Neural progenitor cell (in vitro differentiated cells): ENCODE data around the gene EMC1. TPM values are rescaled to one million over a fixed set of nuclear protein-coding genes. Genes with fewer than 3 reads are reported as not detected.

Experiments used
- DNase-seq: peaks from one replicate; pipeline ENCODE4 v3.0.0-alpha.2; 2016; ENCODE audit warnings: low spot score
- H2AFZ ChIP-seq: fragments of 200-600 bp; sonication (generic); replicated peaks from 2 replicates; pipeline ENCODE4 v1.6.1; 2016; ENCODE audit warnings: antibody characterized with exemption
- H3F3A ChIP-seq: fragments of 200-600 bp; sonication (generic); 2 replicates; pipeline ENCODE4 v1.6.1; 2016; ENCODE audit warnings: antibody characterized with exemption, low read depth
- H3K27ac ChIP-seq: fragments of 200-600 bp; sonication (generic); 2 replicates; pipeline ENCODE4 v1.5.1; 2016; ENCODE audit warnings: mild to moderate bottlenecking
- H3K27me3 ChIP-seq: fragments of 200-600 bp; sonication (generic); 2 replicates; pipeline ENCODE4 v1.6.1; 2016; ENCODE audit warnings: mild to moderate bottlenecking, moderate library complexity
- H3K36me3 ChIP-seq: fragments of 200-600 bp; sonication (generic); 2 replicates; pipeline ENCODE4 v1.5.1; 2016
- H3K4me1 ChIP-seq: fragments of 200-600 bp; sonication (generic); 2 replicates; pipeline ENCODE4 v1.6.1; 2016; ENCODE audit warnings: mixed run types
- H3K4me2 ChIP-seq: fragments of 200-600 bp; sonication (generic); 2 replicates; pipeline ENCODE4 v1.6.1; 2016
- H3K4me3 ChIP-seq: fragments of 200-600 bp; sonication (generic); 2 replicates; pipeline ENCODE4 v1.5.1; 2016
- H3K79me2 ChIP-seq: fragments of 200-600 bp; sonication (generic); 2 replicates; pipeline ENCODE4 v1.6.1; 2016; ENCODE audit warnings: low read depth
- H3K9ac ChIP-seq: fragments of 200-600 bp; sonication (generic); 2 replicates; pipeline ENCODE4 v1.6.1; 2016
- H3K9me3 ChIP-seq: fragments of 200-600 bp; sonication (generic); 2 replicates; pipeline ENCODE4 v1.5.1; 2016; ENCODE audit warnings: low read depth
- H4K20me1 ChIP-seq: fragments of 200-600 bp; sonication (generic); 2 replicates; pipeline ENCODE4 v1.6.1; 2016; ENCODE audit warnings: low read depth
- H3K27ac Mint-ChIP-seq: 3 replicates; pipeline ENCODE4 v1.8.0; 2021; ENCODE audit warnings: mixed read lengths
- H3K27me3 Mint-ChIP-seq: 2 replicates; pipeline ENCODE4 v1.8.0; 2022; ENCODE audit warnings: low read depth, mild to moderate bottlenecking, inconsistent platforms, moderate library complexity, mixed read lengths; ENCODE audit not compliant: insufficient read depth
- H3K36me3 Mint-ChIP-seq: 3 replicates; pipeline ENCODE4 v1.8.0; 2021; ENCODE audit warnings: mixed read lengths
- H3K4me1 Mint-ChIP-seq: 3 replicates; pipeline ENCODE4 v1.8.0; 2021; ENCODE audit warnings: mixed read lengths
- H3K4me3 Mint-ChIP-seq: 3 replicates; pipeline ENCODE4 v1.8.0; 2021; ENCODE audit warnings: mild to moderate bottlenecking, moderate library complexity, mixed read lengths
- H3K9me3 Mint-ChIP-seq: 3 replicates; pipeline ENCODE4 v1.8.0; 2020; ENCODE audit warnings: mixed read lengths
- EZH2 ChIP-seq: fragments of 200-600 bp; sonication (generic); IDR thresholded peaks from 2 replicates; pipeline ENCODE4 v1.6.1; 2017; ENCODE audit warnings: antibody characterized with exemption, mild to moderate bottlenecking, moderate library complexity
- EZH2phosphoT487 ChIP-seq: fragments of 200-600 bp; sonication (generic); IDR thresholded peaks from 2 replicates; pipeline ENCODE4 v1.6.1; 2017; ENCODE audit warnings: antibody characterized with exemption
- total RNA-seq: library from RNA; depleted of rRNA; stranded (reverse); fragments of >200 nt; gene quantifications from 2 replicates; pipeline ENCODE4 v1.2.3, GENCODE V29; 2015; ENCODE audit warnings: low replicate concordance
- TF ChIP-seq, protein P1 (sequence below): fragments of 200-600 bp; sonication (generic); IDR thresholded peaks from 2 replicates; pipeline ENCODE4 v1.5.1; 2017; ENCODE audit warnings: antibody characterized with exemption, mild to moderate bottlenecking

Gene EMC1
- total RNA-seq, 1 donor from 2014 or later, result 32.6 TPM

DNA sequence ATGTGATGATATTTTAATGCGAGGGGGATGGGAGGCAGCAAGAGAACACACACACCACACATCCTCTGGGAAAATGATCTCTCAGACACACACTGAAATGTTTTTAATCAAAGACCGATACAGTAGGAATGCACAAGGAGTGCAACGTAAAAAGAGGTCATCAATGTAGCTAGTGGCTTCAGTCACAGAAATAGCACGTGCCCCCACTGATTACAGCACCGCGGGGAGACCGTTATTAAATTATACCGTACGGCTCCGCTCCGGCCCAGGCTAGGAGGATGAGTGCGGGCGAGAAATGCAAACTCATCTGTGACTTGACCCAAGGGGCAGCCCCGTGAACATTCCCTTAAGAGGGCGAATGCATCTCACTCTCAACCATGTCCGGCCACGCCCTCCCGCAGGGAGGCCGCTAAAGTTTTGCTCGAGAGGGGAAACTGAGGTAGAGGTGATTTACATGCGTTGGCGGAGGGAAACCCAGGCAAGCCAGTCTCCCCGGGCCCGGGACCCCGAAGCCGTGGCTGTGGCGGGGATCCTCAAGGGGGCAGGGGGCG is 41.8 kb downstream of the EMC1 start:
- Histone ChIP-seq H3F3A (peaks cover 23% of the 10 kb centered on the region), H3K4me1 (peaks cover 27% of the 10 kb centered on the region), H3K4me3 (peak overlapping the region; percentile 79), H4K20me1 (peaks cover 49% of the 10 kb centered on the region), H2AFZ (peak overlapping the region; percentile 31), H3K27ac (peak overlapping the region; percentile 87), H3K79me2 (peaks cover 96% of the 10 kb centered on the region), H3K4me2 (peak overlapping the region; percentile 90), H3K9ac (peak overlapping the region; percentile 90), H3K9me3 (no peaks in the 10 kb centered on the region), H3K27me3 (no peaks in the 10 kb centered on the region), H3K36me3 (no peaks in the 10 kb centered on the region)
- peak; percentile 67 for DNase-seq
- Mint-ChIP-seq H3K9me3 (no peaks in the 10 kb centered on the region), H3K4me1 (peaks cover 29% of the 10 kb centered on the region), H3K27ac (peak overlapping the region; percentile 72), H3K36me3 (peaks cover 1% of the 10 kb centered on the region), H3K27me3 (peaks cover 3% of the 10 kb centered on the region), H3K4me3 (peak overlapping the region; percentile 89)
- TF ChIP-seq EZH2phosphoT487 (no peak), EZH2 (no peak)
- TF ChIP-seq, protein P1, sequence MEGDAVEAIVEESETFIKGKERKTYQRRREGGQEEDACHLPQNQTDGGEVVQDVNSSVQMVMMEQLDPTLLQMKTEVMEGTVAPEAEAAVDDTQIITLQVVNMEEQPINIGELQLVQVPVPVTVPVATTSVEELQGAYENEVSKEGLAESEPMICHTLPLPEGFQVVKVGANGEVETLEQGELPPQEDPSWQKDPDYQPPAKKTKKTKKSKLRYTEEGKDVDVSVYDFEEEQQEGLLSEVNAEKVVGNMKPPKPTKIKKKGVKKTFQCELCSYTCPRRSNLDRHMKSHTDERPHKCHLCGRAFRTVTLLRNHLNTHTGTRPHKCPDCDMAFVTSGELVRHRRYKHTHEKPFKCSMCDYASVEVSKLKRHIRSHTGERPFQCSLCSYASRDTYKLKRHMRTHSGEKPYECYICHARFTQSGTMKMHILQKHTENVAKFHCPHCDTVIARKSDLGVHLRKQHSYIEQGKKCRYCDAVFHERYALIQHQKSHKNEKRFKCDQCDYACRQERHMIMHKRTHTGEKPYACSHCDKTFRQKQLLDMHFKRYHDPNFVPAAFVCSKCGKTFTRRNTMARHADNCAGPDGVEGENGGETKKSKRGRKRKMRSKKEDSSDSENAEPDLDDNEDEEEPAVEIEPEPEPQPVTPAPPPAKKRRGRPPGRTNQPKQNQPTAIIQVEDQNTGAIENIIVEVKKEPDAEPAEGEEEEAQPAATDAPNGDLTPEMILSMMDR, result no peak

DNA sequence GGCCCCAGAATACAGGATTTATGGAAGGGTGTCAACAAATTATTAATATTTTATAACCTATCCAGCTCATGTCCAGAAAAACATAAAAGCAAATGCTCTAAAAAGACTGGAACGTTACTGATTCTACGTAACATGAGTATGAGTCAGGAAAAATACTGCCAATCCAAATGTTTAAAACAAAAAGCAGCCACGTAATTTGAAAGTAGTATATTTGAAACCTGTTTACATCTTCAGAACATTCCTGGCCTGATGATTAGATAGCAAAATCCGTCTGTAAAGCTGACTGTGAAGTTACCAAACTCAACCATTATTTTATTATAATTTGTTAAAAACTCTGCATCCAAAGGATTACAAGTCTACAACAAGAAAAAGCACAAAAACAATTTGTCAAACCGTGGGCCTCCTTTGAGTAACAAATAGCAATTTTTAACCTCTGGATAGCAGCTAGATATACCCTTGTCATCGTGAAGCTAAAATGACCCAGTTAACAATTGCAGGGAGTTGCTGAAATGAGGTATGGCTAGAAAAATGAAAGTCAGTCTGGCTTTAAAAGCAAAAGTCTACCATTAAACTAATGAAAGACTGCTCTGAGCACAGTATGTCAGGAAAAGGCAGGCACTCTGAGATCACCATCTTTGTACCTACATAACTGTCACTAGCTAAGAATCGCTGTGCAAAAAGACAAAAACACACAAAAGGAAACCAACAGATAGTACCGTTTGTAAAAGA is 42.5 kb downstream of the EMC1 start:
- H3K4me1 ChIP-seq, result peaks cover 27% of the 10 kb centered on the region
- H3K4me1 Mint-ChIP-seq, result peaks cover 29% of the 10 kb centered on the region
- peak overlapping the region; percentile 89 for H3K4me3 Mint-ChIP-seq
- H3K36me3 Mint-ChIP-seq, result peaks cover 1% of the 10 kb centered on the region
- peak overlapping the region; percentile 87 for H3K27ac ChIP-seq
- H2AFZ ChIP-seq, result no peak overlapping the region
- H3K4me3 ChIP-seq, result peak overlapping the region; percentile 79
- H3K9me3 Mint-ChIP-seq, result no peaks in the 10 kb centered on the region
- peaks cover 56% of the 10 kb centered on the region for H4K20me1 ChIP-seq
- H3K27me3 ChIP-seq, result no peaks in the 10 kb centered on the region
- H3K36me3 ChIP-seq, result no peaks in the 10 kb centered on the region
- H3K79me2 ChIP-seq, result peaks cover 96% of the 10 kb centered on the region
- DNase-seq, result no peak
- peaks cover 23% of the 10 kb centered on the region for H3F3A ChIP-seq
- H3K27ac Mint-ChIP-seq, result peak overlapping the region; percentile 72
- peak overlapping the region; percentile 90 for H3K9ac ChIP-seq
- H3K4me2 ChIP-seq, result peak overlapping the region; percentile 90
- no peak for TF ChIP-seq EZH2phosphoT487
- TF ChIP-seq, protein P1, result no peak
- no peak for TF ChIP-seq EZH2
- peaks cover 5% of the 10 kb centered on the region for H3K27me3 Mint-ChIP-seq
- no peaks in the 10 kb centered on the region for H3K9me3 ChIP-seq

DNA sequence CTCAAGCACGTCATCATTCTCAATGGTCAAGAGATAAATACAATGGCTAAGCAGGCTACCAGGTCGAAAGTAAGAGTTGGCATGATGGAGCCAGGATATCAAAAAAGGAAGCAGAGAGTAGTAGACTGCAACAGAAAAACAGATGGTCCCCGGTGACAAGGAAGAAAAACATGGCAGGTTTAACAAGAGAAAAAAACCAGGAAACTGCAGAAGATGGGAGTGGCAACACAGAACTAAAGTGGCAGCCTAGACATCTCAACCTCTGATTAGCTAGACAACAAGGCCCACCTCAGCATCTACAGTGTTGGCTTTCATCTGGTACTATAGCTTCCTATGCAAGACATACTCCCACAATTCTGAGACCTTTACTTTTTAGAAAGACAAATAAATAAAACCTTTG is 44.4 kb downstream of the EMC1 start:
- Histone ChIP-seq H3K4me3 (no peak overlapping the region), H2AFZ (no peak overlapping the region), H3K9me3 (no peaks in the 10 kb centered on the region), H3K79me2 (peaks cover 96% of the 10 kb centered on the region), H3K27ac (no peak overlapping the region), H3K4me1 (peaks cover 18% of the 10 kb centered on the region), H3K9ac (no peak overlapping the region), H3K4me2 (no peak overlapping the region), H4K20me1 (peaks cover 75% of the 10 kb centered on the region), H3K27me3 (no peaks in the 10 kb centered on the region), H3F3A (peaks cover 14% of the 10 kb centered on the region), H3K36me3 (no peaks in the 10 kb centered on the region)
- no peaks in the 10 kb centered on the region for H3K36me3 Mint-ChIP-seq
- no peak overlapping the region for H3K4me3 Mint-ChIP-seq
- DNase-seq, result no peak
- peaks cover 5% of the 10 kb centered on the region for H3K27me3 Mint-ChIP-seq
- H3K9me3 Mint-ChIP-seq, result no peaks in the 10 kb centered on the region
- TF ChIP-seq EZH2phosphoT487, result no peak
- TF ChIP-seq EZH2, result no peak
- TF ChIP-seq, protein P1, result no peak
- peaks cover 21% of the 10 kb centered on the region for H3K4me1 Mint-ChIP-seq
- no peak overlapping the region for H3K27ac Mint-ChIP-seq
